ENCODE results near the gene TMEM132E.

Gene TMEM132E

GRCh38 chr17:34584805-34585416, 5.5 kb downstream of the TMEM132E start:
- TF ChIP-seq CTCF (IDR thresholded peaks at IDR 0.05; ENCODE audit: low read depth, low read length, missing control alignments) = no peak
- H3K4me3 ChIP-seq (replicated peaks; ENCODE audit: low read depth, low read length) = no peak overlapping the region
- DNase-seq (ENCODE audit: extremely low read depth, low read depth) = no peak

- DNase-seq (ENCODE audit: extremely low read depth, low read depth) = no peak
- TF ChIP-seq CTCF (IDR thresholded peaks at IDR 0.05; ENCODE audit: low read depth, low read length, missing control alignments) = no peak
- H3K4me3 ChIP-seq (replicated peaks; ENCODE audit: low read depth, low read length) = no peak overlapping the region
Observed at GRCh38 chr17:34586346-34586846, 7.0 kb downstream of the TMEM132E start.

GRCh38 chr17:34588266-34588665, 8.9 kb downstream of the TMEM132E start:
- DNase-seq (ENCODE audit: extremely low read depth, low read depth) = no peak
- no peak overlapping the region for H3K4me3 ChIP-seq (replicated peaks; ENCODE audit: low read depth, low read length)
- TF ChIP-seq CTCF (IDR thresholded peaks at IDR 0.05; ENCODE audit: low read depth, low read length, missing control alignments) = no peak

GRCh38 chr17:34589120-34589965, 10.0 kb downstream of the TMEM132E start:
- no peak overlapping the region for H3K4me3 ChIP-seq (replicated peaks; ENCODE audit: low read depth, low read length)
- DNase-seq (ENCODE audit: extremely low read depth, low read depth) = no peak
- no peak for TF ChIP-seq CTCF (IDR thresholded peaks at IDR 0.05; ENCODE audit: low read depth, low read length, missing control alignments)

GRCh38 chr17:34592002-34592401, 12.6 kb downstream of the TMEM132E start:
- H3K4me3 ChIP-seq (replicated peaks; ENCODE audit: low read depth, low read length) = no peak overlapping the region
- TF ChIP-seq CTCF (IDR thresholded peaks at IDR 0.05; ENCODE audit: low read depth, low read length, missing control alignments) = no peak
- DNase-seq (ENCODE audit: extremely low read depth, low read depth) = no peak

- no peak overlapping the region for H3K4me3 ChIP-seq (replicated peaks; ENCODE audit: low read depth, low read length)
- no peak for TF ChIP-seq CTCF (IDR thresholded peaks at IDR 0.05; ENCODE audit: low read depth, low read length, missing control alignments)
- DNase-seq (ENCODE audit: extremely low read depth, low read depth) = no peak
Observed at GRCh38 chr17:34596920-34597319, 17.5 kb downstream of the TMEM132E start.
